ENCODE results near the gene TTC28. TPM values are rescaled to one million over a fixed set of nuclear protein-coding genes. Genes with fewer than 3 reads are reported as not detected.
"Not testable (repeated sequence)": the region's sequence is repeated elsewhere in the genome, so short reads cannot be mapped to it uniquely, and the experiment has no call there.

The TTC28 gene
- total and polyA plus RNA-seq, 2 donors (not counting 3 experiments of a cell fraction or from before 2014, with no cell fraction given), result 16.5 to 51.1 TPM

DNA sequence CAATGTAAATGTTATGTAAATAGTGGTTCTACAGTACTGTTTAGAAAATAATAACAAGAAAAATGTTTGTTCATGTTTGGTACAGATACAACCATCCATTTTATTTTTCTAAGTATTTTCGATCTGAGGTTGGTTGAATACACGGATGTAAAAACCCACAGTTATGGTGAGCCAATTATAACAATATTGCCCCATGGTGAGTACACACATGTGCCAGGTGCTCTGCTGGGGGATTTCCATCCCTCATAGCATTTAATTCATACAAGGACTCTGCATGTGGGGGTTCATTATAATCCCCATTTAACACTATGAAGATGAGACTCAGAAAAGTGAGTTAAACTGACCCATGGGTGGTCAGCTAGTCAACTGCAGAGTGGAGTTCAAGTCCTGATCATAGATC is 23.3 kb upstream of the TTC28 start:
- POLR2A ChIA-PET, result no interaction called here
- no peak overlapping the region for H2AFZ ChIP-seq (ENCODE audit: low read depth, low read length)
- DNase-seq (ENCODE audit: low read depth, low spot score), result no peak

DNA sequence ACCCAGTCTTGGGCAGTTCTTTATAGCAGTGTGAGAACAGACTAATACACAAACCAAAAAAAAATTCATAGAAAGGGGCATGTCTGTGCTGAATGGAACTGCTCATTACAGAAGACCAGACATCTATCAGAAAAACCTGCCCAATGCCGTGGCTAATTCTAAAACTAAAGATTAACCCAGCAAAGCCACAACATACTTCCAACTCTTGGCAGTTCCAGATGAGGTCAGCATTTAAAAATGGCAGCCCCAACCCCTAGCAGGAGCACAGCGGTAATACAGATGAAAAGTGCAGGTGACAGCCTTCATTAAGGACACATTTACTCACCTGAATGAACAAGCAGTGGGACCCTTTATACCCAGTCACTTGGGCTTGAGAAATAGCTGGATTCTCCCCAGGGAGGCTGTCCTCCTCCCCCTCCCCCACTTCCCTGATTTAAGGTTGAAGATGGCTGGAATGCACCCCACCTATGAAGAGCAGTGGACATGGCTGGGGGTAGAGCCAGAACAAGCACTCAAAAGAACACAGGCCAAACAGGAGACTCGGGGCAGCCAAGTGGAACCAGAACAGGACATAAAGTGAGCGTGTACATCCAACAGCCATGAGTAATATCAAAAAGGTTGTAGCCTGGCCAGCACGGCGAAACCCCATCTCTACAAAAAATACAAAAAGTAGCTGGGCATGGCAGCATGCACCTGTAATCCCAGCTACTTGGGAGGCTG is 13.6 kb upstream of the TTC28 start:
- H3K79me2 ChIP-seq (ENCODE audit: control insufficient read depth, insufficient read depth, low read length); dilution Hi-C loops (cut with MboI; ENCODE audit: extremely low pct_ligation_motif_present, low sequenced_read_pairs); H3K27me3 ChIP-seq (ENCODE audit: control insufficient read depth in 2 of 2, insufficient read depth in 2 of 2, low read length in 2 of 2); H3K9ac ChIP-seq (replicated peaks; ENCODE audit: extremely low read depth, insufficient read depth, low read length); H3K27ac ChIP-seq (ENCODE audit: insufficient read depth, low read depth, low read length); BruUV-seq (replicated peaks); H2AFZ ChIP-seq (ENCODE audit: low read depth, low read length); intact Hi-C loops (cut with micrococcal nuclease); CTCF ChIA-PET; H3K4me2 ChIP-seq (ENCODE audit: insufficient read depth, low read length); H3K9me3 ChIP-seq (replicated peaks; ENCODE audit: control insufficient read depth, insufficient read depth, low read length); H4K20me1 ChIP-seq (replicated peaks; ENCODE audit: control insufficient read depth, extremely low read depth, insufficient read depth, low read length); H3K4me1 ChIP-seq (ENCODE audit: control insufficient read depth, extremely low read depth, insufficient read depth, low read length); DNase-seq (ENCODE audit: low read depth, low spot score); H3K36me3 ChIP-seq (ENCODE audit: control insufficient read depth in 2 of 2, extremely low read depth in 1 of 2, insufficient read depth in 2 of 2, low read length in 2 of 2); FAIRE-seq; H3K9me1 ChIP-seq (replicated peaks; ENCODE audit: control insufficient read depth, extremely low read depth, insufficient read depth, low read length); POLR2A ChIA-PET; H3K4me3 ChIP-seq (replicated peaks in 1 of 3; ENCODE audit: insufficient read depth in 1 of 3, low read depth in 1 of 3, low read length in 3 of 3): not testable (repeated sequence)

More for the DNA sequence above, 23.3 kb upstream of the TTC28 start:
- H3K79me2 ChIP-seq (ENCODE audit: control insufficient read depth, insufficient read depth, low read length), result no peaks in the 10 kb centered on the region
- H3K4me2 ChIP-seq (ENCODE audit: insufficient read depth, low read length), result no peak overlapping the region
- intact Hi-C loops (cut with micrococcal nuclease), result no loop called here
- dilution Hi-C loops (cut with MboI; ENCODE audit: extremely low pct_ligation_motif_present, low sequenced_read_pairs), result no loop called here
- H4K20me1 ChIP-seq (replicated peaks; ENCODE audit: control insufficient read depth, extremely low read depth, insufficient read depth, low read length), result no peaks in the 10 kb centered on the region
- no peak for FAIRE-seq
- H3K36me3 ChIP-seq (ENCODE audit: control insufficient read depth in 2 of 2, extremely low read depth in 1 of 2, insufficient read depth in 2 of 2, low read length in 2 of 2), result no peaks in the 10 kb centered on the region
- H3K4me1 ChIP-seq (ENCODE audit: control insufficient read depth, extremely low read depth, insufficient read depth, low read length), result no peaks in the 10 kb centered on the region
- H3K9me3 ChIP-seq (replicated peaks; ENCODE audit: control insufficient read depth, insufficient read depth, low read length), result no peaks in the 10 kb centered on the region
- H3K9me1 ChIP-seq (replicated peaks; ENCODE audit: control insufficient read depth, extremely low read depth, insufficient read depth, low read length), result no peaks in the 10 kb centered on the region
- no peak overlapping the region for H3K9ac ChIP-seq (replicated peaks; ENCODE audit: extremely low read depth, insufficient read depth, low read length)
- no peak overlapping the region for H3K27ac ChIP-seq (ENCODE audit: insufficient read depth, low read depth, low read length)
- TF ChIP-seq, protein P1, sequence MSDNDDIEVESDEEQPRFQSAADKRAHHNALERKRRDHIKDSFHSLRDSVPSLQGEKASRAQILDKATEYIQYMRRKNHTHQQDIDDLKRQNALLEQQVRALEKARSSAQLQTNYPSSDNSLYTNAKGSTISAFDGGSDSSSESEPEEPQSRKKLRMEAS (IDR thresholded peaks at IDR 0.05; ENCODE audit: insufficient read depth, insufficient read length), result no peak
- TF ChIP-seq GATA2 (IDR thresholded peaks at IDR 0.05; ENCODE audit: insufficient read depth, insufficient read length, low read depth, low read length), result no peak
- TF ChIP-seq MYC (IDR thresholded peaks at IDR 0.05; ENCODE audit: low read depth, low read length), result no peak
- no peak for TF ChIP-seq FOS (IDR thresholded peaks at IDR 0.05; ENCODE audit: borderline replicate concordance, insufficient read depth, low read length)
- TF ChIP-seq POLR2A (IDR thresholded peaks at IDR 0.05; ENCODE audit: low read depth, low read length), result no peak
- TF ChIP-seq, protein P2, sequence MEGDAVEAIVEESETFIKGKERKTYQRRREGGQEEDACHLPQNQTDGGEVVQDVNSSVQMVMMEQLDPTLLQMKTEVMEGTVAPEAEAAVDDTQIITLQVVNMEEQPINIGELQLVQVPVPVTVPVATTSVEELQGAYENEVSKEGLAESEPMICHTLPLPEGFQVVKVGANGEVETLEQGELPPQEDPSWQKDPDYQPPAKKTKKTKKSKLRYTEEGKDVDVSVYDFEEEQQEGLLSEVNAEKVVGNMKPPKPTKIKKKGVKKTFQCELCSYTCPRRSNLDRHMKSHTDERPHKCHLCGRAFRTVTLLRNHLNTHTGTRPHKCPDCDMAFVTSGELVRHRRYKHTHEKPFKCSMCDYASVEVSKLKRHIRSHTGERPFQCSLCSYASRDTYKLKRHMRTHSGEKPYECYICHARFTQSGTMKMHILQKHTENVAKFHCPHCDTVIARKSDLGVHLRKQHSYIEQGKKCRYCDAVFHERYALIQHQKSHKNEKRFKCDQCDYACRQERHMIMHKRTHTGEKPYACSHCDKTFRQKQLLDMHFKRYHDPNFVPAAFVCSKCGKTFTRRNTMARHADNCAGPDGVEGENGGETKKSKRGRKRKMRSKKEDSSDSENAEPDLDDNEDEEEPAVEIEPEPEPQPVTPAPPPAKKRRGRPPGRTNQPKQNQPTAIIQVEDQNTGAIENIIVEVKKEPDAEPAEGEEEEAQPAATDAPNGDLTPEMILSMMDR (IDR thresholded peaks at IDR 0.05; ENCODE audit: extremely low read depth in 1 of 2, insufficient read depth in 1 of 2, low read depth in 1 of 2, low read length in 2 of 2), result no peak
- no peak for TF ChIP-seq JUN (IDR thresholded peaks at IDR 0.05; ENCODE audit: borderline replicate concordance, insufficient read depth, insufficient read length, low read depth)
- no peak overlapping the region for H3K4me3 ChIP-seq (replicated peaks in 1 of 3; ENCODE audit: insufficient read depth in 1 of 3, low read depth in 1 of 3, low read length in 3 of 3)
- no peaks in the 10 kb centered on the region for H3K27me3 ChIP-seq (ENCODE audit: control insufficient read depth in 2 of 2, insufficient read depth in 2 of 2, low read length in 2 of 2)
- BruUV-seq (replicated peaks), result no TSS peak
- CTCF ChIA-PET, result no interaction called here

DNA sequence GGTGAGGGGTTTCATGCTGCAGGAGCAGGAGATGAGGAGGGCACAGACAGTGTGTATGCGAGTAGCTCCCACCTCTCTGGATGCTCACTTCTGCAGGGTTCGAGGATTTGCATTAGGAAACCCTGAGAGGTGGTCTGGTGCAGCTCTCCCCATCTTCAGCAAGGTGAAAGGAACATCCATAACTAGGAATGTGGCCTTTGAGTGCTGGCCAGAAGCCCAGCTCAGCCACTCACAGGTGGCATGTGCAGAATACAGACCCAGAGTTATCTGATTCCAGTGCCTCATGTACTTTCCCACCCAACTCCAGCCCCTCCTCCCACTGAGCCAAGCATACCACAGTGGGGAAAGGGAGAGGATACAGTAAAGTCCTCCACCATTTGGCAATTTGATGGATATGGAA is 10.2 kb upstream of the TTC28 start:
- H3K4me3 ChIP-seq (replicated peaks in 1 of 3; ENCODE audit: insufficient read depth in 1 of 3, low read depth in 1 of 3, low read length in 3 of 3); intact Hi-C loops (cut with micrococcal nuclease); CTCF ChIA-PET; FAIRE-seq; H3K27me3 ChIP-seq (ENCODE audit: control insufficient read depth in 2 of 2, insufficient read depth in 2 of 2, low read length in 2 of 2); POLR2A ChIA-PET; H2AFZ ChIP-seq (ENCODE audit: low read depth, low read length); H3K9ac ChIP-seq (replicated peaks; ENCODE audit: extremely low read depth, insufficient read depth, low read length); H4K20me1 ChIP-seq (replicated peaks; ENCODE audit: control insufficient read depth, extremely low read depth, insufficient read depth, low read length); H3K9me3 ChIP-seq (replicated peaks; ENCODE audit: control insufficient read depth, insufficient read depth, low read length); H3K36me3 ChIP-seq (ENCODE audit: control insufficient read depth in 2 of 2, extremely low read depth in 1 of 2, insufficient read depth in 2 of 2, low read length in 2 of 2); H3K79me2 ChIP-seq (ENCODE audit: control insufficient read depth, insufficient read depth, low read length); H3K27ac ChIP-seq (ENCODE audit: insufficient read depth, low read depth, low read length); H3K4me2 ChIP-seq (ENCODE audit: insufficient read depth, low read length); dilution Hi-C loops (cut with MboI; ENCODE audit: extremely low pct_ligation_motif_present, low sequenced_read_pairs); BruUV-seq (replicated peaks); H3K4me1 ChIP-seq (ENCODE audit: control insufficient read depth, extremely low read depth, insufficient read depth, low read length); H3K9me1 ChIP-seq (replicated peaks; ENCODE audit: control insufficient read depth, extremely low read depth, insufficient read depth, low read length); DNase-seq (ENCODE audit: low read depth, low spot score): not testable (repeated sequence)

Data from endothelial cell of umbilical vein (primary cell).